Activated CD4-positive, CD25-positive, alpha-beta regulatory T cell treated with anti-CD3 and anti-CD28 coated beads, Interleukin-2, amount 50 U/mL, for 16 hours (primary cell): ENCODE results near the gene RAB15.

Experiments
- DNase-seq: peaks from one replicate; pipeline ENCODE4 v3.0.0-alpha.2; 2020; ENCODE audit warnings: low read depth, low spot score

The RAB15 gene

GRCh38 chr14:64910847-64911495 is 61.2 kb downstream of the RAB15 start:
- DNase-seq, result no peak

GRCh38 chr14:64906022-64906421 is 66.1 kb downstream of the RAB15 start:
- DNase-seq, result no peak

- DNase-seq, result no peak
These were observed 72.2 kb downstream of the RAB15 start for GRCh38 chr14:64899958-64900357.
